KMS-11 (cell line): ENCODE measurements around the gene ASIC4.
A peak's percentile ranks its signal among the peaks of the same experiment; 100 is the strongest.

Source experiments
- H2AFZ ChIP-seq: fragments of 200-600 bp; sonication (generic); 2 replicates; pipeline ENCODE4 v1.6.1; 2016; ENCODE audit warnings: antibody characterized with exemption, mixed run types, low read depth
- H3K27ac ChIP-seq: fragments of 200-600 bp; sonication (generic); 2 replicates; pipeline ENCODE4 v1.6.1; 2016; ENCODE audit warnings: mild to moderate bottlenecking, mixed run types
- H3K27me3 ChIP-seq: fragments of 200-600 bp; sonication (generic); 2 replicates; pipeline ENCODE4 v1.6.1; 2017; ENCODE audit warnings: mild to moderate bottlenecking, low read depth, mixed run types, moderate library complexity; ENCODE audit not compliant: insufficient read depth
- H3K36me3 ChIP-seq: fragments of 200-600 bp; sonication (generic); 2 replicates; pipeline ENCODE4 v1.6.1; 2017; ENCODE audit warnings: mild to moderate bottlenecking, mixed run types; ENCODE audit not compliant: insufficient read depth
- H3K4me1 ChIP-seq: fragments of 200-600 bp; sonication (generic); 2 replicates; pipeline ENCODE4 v1.6.1; 2016; ENCODE audit warnings: mild to moderate bottlenecking, low read depth, mixed run types; ENCODE audit not compliant: poor library complexity, severe bottlenecking
- H3K4me2 ChIP-seq: fragments of 200-600 bp; sonication (generic); 2 replicates; pipeline ENCODE4 v1.7.0; 2016; ENCODE audit warnings: mild to moderate bottlenecking, mixed run types
- H3K4me3 ChIP-seq: fragments of 200-600 bp; sonication (generic); IDR thresholded peaks from 2 replicates; pipeline ENCODE4 v1.6.1; 2017; ENCODE audit warnings: low read depth, low read length, mixed read lengths; ENCODE audit not compliant: insufficient read depth
- H3K79me2 ChIP-seq: fragments of 200-600 bp; sonication (generic); 2 replicates; pipeline ENCODE4 v1.6.1; 2016; ENCODE audit warnings: low read depth, mixed run types; ENCODE audit not compliant: insufficient read depth
- H3K9ac ChIP-seq: fragments of 200-600 bp; sonication (generic); 2 replicates; pipeline ENCODE4 v1.6.1; 2016; ENCODE audit warnings: mild to moderate bottlenecking, mixed run types
- H4K20me1 ChIP-seq: fragments of 200-600 bp; sonication (generic); 2 replicates; pipeline ENCODE4 v1.6.1; 2016; ENCODE audit warnings: mild to moderate bottlenecking, mixed run types; ENCODE audit not compliant: insufficient read depth
- TF ChIP-seq, protein P1 (sequence below): fragments of 200-600 bp; sonication (generic); conservative IDR thresholded peaks from 2 replicates; pipeline ENCODE4 v1.6.1; 2017; ENCODE audit warnings: low read depth, mild to moderate bottlenecking, antibody characterized with exemption, low read length, moderate library complexity, mixed read lengths

ASIC4 gene

DNA sequence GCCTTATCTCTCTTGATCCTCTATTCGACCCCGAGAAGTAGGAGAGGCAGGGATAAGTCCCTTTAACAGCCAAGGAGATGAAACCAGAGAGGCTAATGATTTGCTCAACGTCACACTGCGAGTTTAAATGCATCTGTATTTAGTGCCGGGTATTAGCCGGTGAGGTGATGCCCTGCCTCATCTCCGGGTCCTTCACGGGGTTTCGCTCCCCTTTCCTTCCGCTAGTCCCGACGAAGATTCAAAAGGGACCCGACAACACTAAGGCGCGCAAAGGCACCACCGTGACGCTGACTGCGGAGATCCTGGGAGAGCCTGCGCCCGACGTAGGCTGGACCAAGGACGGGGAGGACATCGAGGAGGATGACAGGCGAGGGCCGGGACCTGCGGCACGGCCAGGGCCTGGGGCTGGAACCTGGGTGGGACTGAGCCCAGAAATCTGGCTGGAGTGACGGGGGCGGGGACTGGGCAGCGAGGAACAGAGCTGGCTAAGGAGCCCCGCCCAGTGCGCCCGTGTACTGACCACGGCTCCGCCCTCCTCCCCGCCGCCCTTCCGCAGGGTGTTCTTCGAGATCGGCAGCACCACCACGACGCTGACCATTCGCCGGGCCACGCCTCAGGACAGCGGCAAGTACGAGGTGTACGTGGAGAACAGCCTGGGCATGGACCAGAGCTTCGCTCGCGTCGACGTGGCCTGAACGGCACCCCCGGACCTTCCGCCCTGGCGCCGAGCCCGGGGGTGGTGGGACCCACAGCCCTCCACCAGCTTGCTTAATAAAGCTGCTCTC is 16.6 kb upstream of the ASIC4 start:
- Histone ChIP-seq H3K4me2 (peak overlapping the region; percentile 97), H3K79me2 (no peaks in the 10 kb centered on the region), H3K27me3 (peaks cover 24% of the 10 kb centered on the region), H4K20me1 (no peaks in the 10 kb centered on the region), H3K4me1 (peaks cover 13% of the 10 kb centered on the region), H3K4me3 (peak overlapping the region; percentile 78), H3K9ac (peak overlapping the region; percentile 87; the same call in 1 of the 2 replicates), H3K27ac (no peak overlapping the region), H3K36me3 (no peaks in the 10 kb centered on the region), H2AFZ (peak overlapping the region; percentile 95)
- TF ChIP-seq, protein P1, sequence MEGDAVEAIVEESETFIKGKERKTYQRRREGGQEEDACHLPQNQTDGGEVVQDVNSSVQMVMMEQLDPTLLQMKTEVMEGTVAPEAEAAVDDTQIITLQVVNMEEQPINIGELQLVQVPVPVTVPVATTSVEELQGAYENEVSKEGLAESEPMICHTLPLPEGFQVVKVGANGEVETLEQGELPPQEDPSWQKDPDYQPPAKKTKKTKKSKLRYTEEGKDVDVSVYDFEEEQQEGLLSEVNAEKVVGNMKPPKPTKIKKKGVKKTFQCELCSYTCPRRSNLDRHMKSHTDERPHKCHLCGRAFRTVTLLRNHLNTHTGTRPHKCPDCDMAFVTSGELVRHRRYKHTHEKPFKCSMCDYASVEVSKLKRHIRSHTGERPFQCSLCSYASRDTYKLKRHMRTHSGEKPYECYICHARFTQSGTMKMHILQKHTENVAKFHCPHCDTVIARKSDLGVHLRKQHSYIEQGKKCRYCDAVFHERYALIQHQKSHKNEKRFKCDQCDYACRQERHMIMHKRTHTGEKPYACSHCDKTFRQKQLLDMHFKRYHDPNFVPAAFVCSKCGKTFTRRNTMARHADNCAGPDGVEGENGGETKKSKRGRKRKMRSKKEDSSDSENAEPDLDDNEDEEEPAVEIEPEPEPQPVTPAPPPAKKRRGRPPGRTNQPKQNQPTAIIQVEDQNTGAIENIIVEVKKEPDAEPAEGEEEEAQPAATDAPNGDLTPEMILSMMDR: no peak

- TF ChIP-seq, protein P1: 0 out of 2 replicates have a peak, but pooled peaks have one; percentile 16
- Histone ChIP-seq H3K4me3 (peak within 1 kb of the TSS; percentile 78), H3K79me2 (no peaks in the 10 kb centered on the region), H3K27me3 (peaks cover 18% of the 10 kb centered on the region), H3K4me1 (peaks cover 13% of the 10 kb centered on the region), H2AFZ (peak within 1 kb of the TSS; percentile 95), H3K9ac (peak within 1 kb of the TSS; percentile 87), H3K4me2 (peak within 1 kb of the TSS; percentile 97), H3K27ac (0 out of 2 replicates have a peak within 1 kb of the TSS, but pooled peaks have one; percentile 8), H4K20me1 (no peaks in the 10 kb centered on the region), H3K36me3 (no peaks in the 10 kb centered on the region)
Observed at GRCh38 chr2:219498280-219499057, 15.8 kb upstream of the ASIC4 start, which contains the start of gene GMPPA. Gene GMPPA, plus strand, starts transcription at chr2:219498891. Its CDS starts 1,085 bp downstream, at chr2:219499976.

DNA sequence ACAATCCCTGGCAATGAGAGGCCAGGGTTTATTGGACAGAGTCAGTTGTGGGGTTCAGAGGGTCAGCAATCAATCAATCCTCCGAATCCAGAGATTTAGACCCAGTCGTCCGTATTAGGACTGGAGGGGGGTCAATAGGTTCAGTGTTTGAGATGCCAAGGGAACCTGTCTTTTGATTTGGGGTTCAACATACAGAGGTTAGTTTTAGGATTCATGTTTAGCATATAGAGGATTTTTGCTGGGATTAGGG is 15.3 kb upstream of the ASIC4 start:
- Histone ChIP-seq H3K4me1 (peaks cover 13% of the 10 kb centered on the region), H3K27me3 (peaks cover 13% of the 10 kb centered on the region), H2AFZ (peak overlapping the region; percentile 95), H3K79me2 (no peaks in the 10 kb centered on the region), H3K4me3 (peak overlapping the region; percentile 41), H3K9ac (peak overlapping the region; percentile 87), H3K36me3 (no peaks in the 10 kb centered on the region), H3K4me2 (peak overlapping the region; percentile 97), H4K20me1 (no peaks in the 10 kb centered on the region), H3K27ac (0 out of 2 replicates have a peak overlapping the region, but pooled peaks have one; percentile 8)
- TF ChIP-seq, protein P1: no peak

DNA sequence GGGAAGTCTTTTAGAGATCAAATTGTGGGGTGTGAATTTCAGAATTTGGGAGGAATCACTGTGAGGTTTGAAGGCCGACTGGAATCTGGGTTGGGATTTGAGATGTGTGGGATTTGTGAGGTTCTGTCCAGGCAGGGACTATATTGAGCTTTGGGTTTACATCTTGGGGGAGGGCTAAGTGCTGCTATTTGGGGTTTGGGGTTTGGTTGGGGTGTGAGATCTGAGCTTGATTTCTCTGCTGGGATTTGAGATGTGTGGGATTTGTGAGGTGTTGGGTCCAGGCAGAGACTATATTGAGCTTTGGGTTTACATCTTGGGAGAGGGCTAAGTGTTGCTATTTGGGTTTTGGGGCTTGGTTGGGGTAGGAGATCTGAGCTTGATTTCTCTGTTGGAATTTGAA is 14.7 kb upstream of the ASIC4 start:
- TF ChIP-seq, protein P1: no peak
- peaks cover 13% of the 10 kb centered on the region for H3K4me1 ChIP-seq
- H3K4me2 ChIP-seq: peak overlapping the region; percentile 97
- H4K20me1 ChIP-seq: no peaks in the 10 kb centered on the region
- H3K4me3 ChIP-seq: no peak overlapping the region
- H3K9ac ChIP-seq: peak overlapping the region; percentile 87; the same call in 1 of the 2 replicates
- no peaks in the 10 kb centered on the region for H3K79me2 ChIP-seq
- peaks cover 7% of the 10 kb centered on the region for H3K27me3 ChIP-seq
- H3K27ac ChIP-seq: no peak overlapping the region
- H2AFZ ChIP-seq: no peak overlapping the region; the same call in 1 of the 2 replicates
- no peaks in the 10 kb centered on the region for H3K36me3 ChIP-seq
